Thoracic aorta (tissue), 2 donors: ENCODE results near the gene DDI2. TPM values are rescaled to one million over a fixed set of nuclear protein-coding genes. Genes with fewer than 3 reads are reported as not detected.

Source experiments
- ATAC-seq: fragments of 150-250 bp; one replicate; pipeline ENCODE4 v1.8.0; 2017; ENCODE audit warnings: low read depth; ENCODE audit not compliant: insufficient number of reproducible peaks, low FRiP score
- DNase-seq: peaks from one replicate; pipeline ENCODE4 v3.0.0-alpha.2; 2020; ENCODE audit warnings: low spot score
- H3K27ac ChIP-seq, 2 donors: fragments of 200-600 bp; sonication (generic); 1 replicate in 1 of 2; 2 replicates in 1 of 2; pipeline ENCODE4 v1.5.1; 2016; ENCODE audit warnings: mild to moderate bottlenecking in 2 of 2, moderate library complexity in 2 of 2
- H3K27me3 ChIP-seq: fragments of 200-600 bp; sonication (generic); replicated peaks from 2 replicates; pipeline ENCODE4 v1.6.0; 2016; ENCODE audit warnings: mild to moderate bottlenecking; ENCODE audit not compliant: insufficient read depth
- H3K36me3 ChIP-seq: fragments of 200-600 bp; sonication (generic); one replicate; pipeline ENCODE4 v1.5.1; 2016
- H3K4me1 ChIP-seq, 2 donors: fragments of 200-600 bp; sonication (generic); 1 replicate in 1 of 2; 2 replicates in 1 of 2; pipeline versions ENCODE4 v1.5.1 to v1.6.0; 2016; ENCODE audit warnings: low read depth in 2 of 2, mild to moderate bottlenecking in 1 of 2; ENCODE audit not compliant: control insufficient read depth in 1 of 2
- H3K4me3 ChIP-seq: fragments of 200-600 bp; sonication (generic); 2 replicates; pipeline ENCODE4 v1.5.1; 2016; ENCODE audit warnings: mild to moderate bottlenecking
- H3K9me3 ChIP-seq: fragments of 200-600 bp; sonication (generic); 2 replicates; pipeline ENCODE4 v1.5.1; 2016
- total RNA-seq, 2 donors: library from RNA; depleted of rRNA; stranded (reverse); fragments of >200 nt; gene quantifications; one replicate each; pipeline versions ENCODE4 v1.1.0 to v1.2.3, GENCODE V29; 2016
- TF ChIP-seq, protein P1 (sequence below): fragments of 200-600 bp; sonication (generic); IDR thresholded peaks from one replicate; pipeline ENCODE4 v1.5.1; 2019; ENCODE audit warnings: antibody characterized with exemption

DDI2 gene
- total RNA-seq, 2 donors from 2014 or later = 19.6 to 37.5 TPM

DNA sequence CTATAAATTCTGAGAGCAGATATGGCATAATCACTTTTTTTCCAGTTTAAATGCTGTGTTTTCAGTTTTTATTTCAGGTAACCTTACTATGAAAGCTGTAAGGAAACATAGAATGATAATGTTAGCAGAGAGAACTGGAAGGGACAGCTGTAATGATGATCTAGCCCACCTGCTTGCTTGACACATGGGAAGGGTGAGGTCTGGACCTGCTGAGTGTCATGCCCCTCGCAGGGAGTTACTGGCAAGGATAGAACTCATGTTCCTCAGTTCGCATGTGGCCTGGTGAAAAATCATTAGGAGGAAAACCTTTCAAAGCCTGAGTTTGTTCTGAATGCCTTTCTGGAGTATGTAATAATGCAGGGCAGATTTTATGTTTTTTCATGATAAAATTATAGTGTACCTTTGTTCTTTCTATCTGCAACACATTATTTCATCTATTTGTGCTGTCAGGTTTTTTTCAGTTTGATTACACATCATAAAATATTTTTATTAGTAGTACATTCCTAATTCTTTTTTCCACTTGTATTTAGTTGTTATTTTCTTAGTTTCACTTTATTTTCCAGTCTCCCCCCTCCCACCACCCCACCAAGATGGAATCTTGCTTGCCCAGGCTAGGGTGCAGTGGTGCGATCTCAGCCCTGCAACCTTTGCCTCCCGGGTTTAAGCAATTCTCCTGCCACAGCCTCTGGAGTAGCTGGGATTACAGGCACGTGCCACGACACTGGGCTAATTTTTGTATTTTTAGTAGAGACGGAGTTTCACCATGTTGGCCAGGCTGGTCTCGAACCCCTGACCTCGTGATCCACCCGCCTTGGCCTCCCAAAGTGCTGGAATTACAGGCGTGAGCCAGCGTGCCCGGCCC, 8.0 kb downstream of the DDI2 start:
- DNase-seq (no peak), ATAC-seq (no peak)

DNA sequence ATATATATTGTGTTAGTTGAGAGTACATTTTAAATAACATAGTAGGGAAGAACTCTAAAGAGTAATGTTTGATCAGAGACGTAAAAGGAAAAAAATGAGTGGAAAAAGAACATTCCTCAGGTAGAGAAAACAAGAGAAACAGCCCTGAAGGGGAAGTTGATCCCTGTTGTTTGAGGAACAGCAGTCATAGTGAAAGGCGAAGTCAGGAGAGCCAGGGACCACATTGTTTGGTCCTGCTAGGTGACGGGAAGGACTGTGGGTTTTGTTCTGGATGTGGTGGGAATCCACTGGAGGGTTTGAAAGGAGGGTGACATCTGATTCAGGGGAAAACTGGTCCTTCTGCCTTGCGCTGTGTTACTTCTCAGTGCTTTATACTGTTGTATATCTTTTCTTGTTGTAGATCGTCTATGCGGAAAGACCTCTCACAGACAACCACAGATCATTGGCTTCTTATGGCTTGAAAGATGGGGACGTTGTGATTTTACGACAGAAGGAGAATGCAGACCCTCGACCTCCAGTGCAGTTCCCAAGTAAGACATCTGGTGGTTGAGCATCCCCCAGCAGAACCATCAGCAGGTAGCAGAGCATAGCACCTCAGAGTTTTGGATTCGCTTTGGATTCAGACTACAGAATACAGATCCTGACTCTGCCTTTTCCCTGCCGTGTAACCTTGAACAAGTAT, 9.2 kb downstream of the DDI2 start:
- H3K27ac ChIP-seq = no peak overlapping the region
- no peaks in the 10 kb centered on the region for H3K27me3 ChIP-seq
- peaks cover 13% of the 10 kb centered on the region for H3K36me3 ChIP-seq
- peaks cover 0 to 20% of the 10 kb centered on the region in 2 donors for H3K4me1 ChIP-seq
- ATAC-seq (no peak), DNase-seq (no peak)
- H3K9me3 ChIP-seq = no peaks in the 10 kb centered on the region
- TF ChIP-seq, protein P1, sequence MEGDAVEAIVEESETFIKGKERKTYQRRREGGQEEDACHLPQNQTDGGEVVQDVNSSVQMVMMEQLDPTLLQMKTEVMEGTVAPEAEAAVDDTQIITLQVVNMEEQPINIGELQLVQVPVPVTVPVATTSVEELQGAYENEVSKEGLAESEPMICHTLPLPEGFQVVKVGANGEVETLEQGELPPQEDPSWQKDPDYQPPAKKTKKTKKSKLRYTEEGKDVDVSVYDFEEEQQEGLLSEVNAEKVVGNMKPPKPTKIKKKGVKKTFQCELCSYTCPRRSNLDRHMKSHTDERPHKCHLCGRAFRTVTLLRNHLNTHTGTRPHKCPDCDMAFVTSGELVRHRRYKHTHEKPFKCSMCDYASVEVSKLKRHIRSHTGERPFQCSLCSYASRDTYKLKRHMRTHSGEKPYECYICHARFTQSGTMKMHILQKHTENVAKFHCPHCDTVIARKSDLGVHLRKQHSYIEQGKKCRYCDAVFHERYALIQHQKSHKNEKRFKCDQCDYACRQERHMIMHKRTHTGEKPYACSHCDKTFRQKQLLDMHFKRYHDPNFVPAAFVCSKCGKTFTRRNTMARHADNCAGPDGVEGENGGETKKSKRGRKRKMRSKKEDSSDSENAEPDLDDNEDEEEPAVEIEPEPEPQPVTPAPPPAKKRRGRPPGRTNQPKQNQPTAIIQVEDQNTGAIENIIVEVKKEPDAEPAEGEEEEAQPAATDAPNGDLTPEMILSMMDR = no peak
- H3K4me3 ChIP-seq = no peak overlapping the region

More for the DNA sequence above, 8.0 kb downstream of the DDI2 start:
- no peak overlapping the region for H3K27ac ChIP-seq
- no peaks in the 10 kb centered on the region for H3K27me3 ChIP-seq
- peaks cover 3 to 31% of the 10 kb centered on the region in 2 donors for H3K4me1 ChIP-seq
- TF ChIP-seq, protein P1 = no peak
- no peaks in the 10 kb centered on the region for H3K9me3 ChIP-seq
- H3K4me3 ChIP-seq = no peak overlapping the region
- H3K36me3 ChIP-seq = peaks cover 10% of the 10 kb centered on the region

DNA sequence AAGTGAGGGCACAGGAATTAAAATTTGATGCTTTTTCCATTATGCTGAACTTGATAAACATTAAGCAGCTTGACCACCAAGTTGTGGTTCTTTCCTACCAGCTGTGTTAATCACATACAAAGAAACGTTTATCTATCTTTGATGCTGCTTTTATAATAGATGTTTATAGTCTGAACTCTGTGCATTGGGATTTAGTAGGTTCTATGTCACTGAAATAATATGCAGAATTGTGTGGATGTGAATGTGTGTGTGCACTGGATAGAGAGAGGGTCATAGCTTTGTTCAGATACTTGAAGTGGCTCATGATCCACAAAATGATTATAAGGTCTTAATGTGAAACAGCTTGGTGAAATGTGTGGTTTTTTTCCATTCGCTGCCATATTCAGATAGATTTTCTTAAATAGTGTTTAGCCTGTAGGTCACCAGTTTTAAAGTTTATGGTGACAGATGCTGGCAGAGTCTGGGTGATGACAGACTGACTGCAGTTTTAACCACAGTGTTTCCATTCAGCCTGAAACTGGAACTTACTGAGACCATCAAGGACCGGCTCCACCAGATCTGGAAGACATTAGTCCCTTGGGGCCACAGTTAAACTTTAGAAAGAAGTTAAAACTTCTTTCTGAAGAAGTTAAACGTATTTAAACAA, 10.2 kb downstream of the DDI2 start:
- no peak for ATAC-seq
- Histone ChIP-seq H3K27ac (no peak overlapping the region), H3K36me3 (peaks cover 23% of the 10 kb centered on the region), H3K4me1 (peaks cover 0 to 20% of the 10 kb centered on the region in 2 donors), H3K27me3 (no peaks in the 10 kb centered on the region), H3K4me3 (no peak overlapping the region), H3K9me3 (no peaks in the 10 kb centered on the region)
- no peak for DNase-seq
- TF ChIP-seq, protein P1 = no peak

DNA sequence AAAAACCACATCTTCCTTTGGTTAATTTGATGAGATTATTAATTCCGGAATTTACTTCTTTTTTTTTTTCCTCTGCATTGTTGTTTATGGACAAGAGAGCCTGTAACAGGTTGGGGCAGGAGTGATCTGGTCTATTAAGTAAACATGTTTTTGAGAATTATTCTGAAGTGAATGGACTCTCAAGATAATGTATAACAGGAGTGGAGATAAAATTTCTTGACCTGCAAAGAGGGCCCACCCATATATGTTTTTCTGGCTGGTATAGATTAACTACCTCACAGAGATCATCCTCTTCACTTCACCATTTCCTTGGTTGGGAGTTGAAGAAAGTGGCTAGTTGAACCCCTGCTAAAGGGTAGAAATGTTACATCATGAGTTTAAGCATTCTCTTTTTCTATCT, 10.7 kb downstream of the DDI2 start:
- DNase-seq = no peak
- H3K36me3 ChIP-seq = peaks cover 25% of the 10 kb centered on the region

More for the DNA sequence above, 10.7 kb downstream of the DDI2 start:
- Histone ChIP-seq H3K9me3 (no peaks in the 10 kb centered on the region), H3K27me3 (no peaks in the 10 kb centered on the region), H3K4me1 (peaks cover 0 to 20% of the 10 kb centered on the region in 2 donors), H3K27ac (no peak overlapping the region), H3K4me3 (no peak overlapping the region)
- TF ChIP-seq, protein P1 = no peak
- ATAC-seq = no peak
